SK-N-SH (cell line): ENCODE results near the gene ZNF407. TPM values are rescaled to one million over a fixed set of nuclear protein-coding genes. Genes with fewer than 3 reads are reported as not detected.

Experiments
- CTCF ChIA-PET: fragments of 300-600, 350-600 bp; formaldehyde crosslinking; extraction: SDS; loops from one replicate; lab custom pipeline; 2021; lab: Yijun Ruan, JAX
- POLR2A ChIA-PET: fragments of 350-600 bp; sonication (Branson Sonifier 250); formaldehyde crosslinking; extraction: SDS; loops from one replicate; lab custom pipeline; 2020; ENCODE audit warnings: antibody characterized with exemption, inconsistent platforms; lab: Yijun Ruan, JAX
- DNase-seq: peaks from one replicate; pipeline ENCODE4 v3.0.0; 2012
- H2AFZ ChIP-seq: fragments of 200-600 bp; sonication (generic); 2 replicates; pipeline ENCODE4 v1.8.1; 2016; ENCODE audit warnings: antibody characterized with exemption, mild to moderate bottlenecking, low read depth
- H3F3A ChIP-seq: fragments of 200-600 bp; sonication (generic); replicated peaks from 2 replicates; pipeline ENCODE3; 2016; ENCODE audit warnings: antibody characterized with exemption, mild to moderate bottlenecking; ENCODE audit not compliant: insufficient read depth
- H3K27ac ChIP-seq, 2 experiments: fragments of 200-500 bp in 1 of 2; fragments of 200-600 bp in 1 of 2; sonication (Bioruptor generic) in 1 of 2; sonication (generic), shearing (Covaris generic) in 1 of 2; 2 replicates each; pipeline versions ENCODE4 v1.5.1 to v1.6.1; 2014 to 2016; ENCODE audit warnings: low read depth in 2 of 2, inconsistent platforms in 1 of 2, low read length in 1 of 2, mild to moderate bottlenecking in 1 of 2, mixed read lengths in 1 of 2
- H3K27me3 ChIP-seq: fragments of 200-600 bp; sonication (generic), shearing (Covaris generic); 2 replicates; pipeline ENCODE4 v1.6.1; 2016; ENCODE audit warnings: mixed run types; ENCODE audit not compliant: insufficient read depth
- H3K36me3 ChIP-seq, 2 experiments: fragments of 200-500 bp in 1 of 2; fragments of 200-600 bp in 1 of 2; sonication (Bioruptor generic) in 1 of 2; sonication (generic) in 1 of 2; replicated peaks in 1 of 2; 2 replicates each; pipeline versions ENCODE3 to v1.5.1; 2014 to 2016; ENCODE audit warnings: low read length in 1 of 2, mild to moderate bottlenecking in 1 of 2; ENCODE audit not compliant: insufficient read depth in 2 of 2, control insufficient read depth in 1 of 2
- H3K4me1 ChIP-seq, 2 experiments: fragments of 200-500 bp in 1 of 2; fragments of 200-600 bp in 1 of 2; sonication (Bioruptor generic) in 1 of 2; sonication (generic), shearing (Covaris generic) in 1 of 2; 2 replicates each; pipeline versions ENCODE4 v1.5.1 to v1.6.1; 2014 to 2016; ENCODE audit warnings: low read depth in 1 of 2, low read length in 1 of 2, mixed run types in 1 of 2; ENCODE audit not compliant: insufficient read depth in 2 of 2, control insufficient read depth in 1 of 2
- H3K4me2 ChIP-seq: fragments of 200-600 bp; sonication (generic), shearing (Covaris generic); 2 replicates; pipeline ENCODE4 v1.6.1; 2017; ENCODE audit warnings: mixed run types
- H3K4me3 ChIP-seq, 2 experiments: fragments of 200-500 bp in 1 of 2; fragments of 200-600 bp in 1 of 2; sonication (Bioruptor generic) in 1 of 2; sonication (generic), shearing (Covaris generic) in 1 of 2; 2 replicates each; pipeline versions ENCODE4 v1.5.1 to v1.8.1; 2014 to 2016; ENCODE audit warnings: low read depth in 2 of 2, inconsistent platforms in 1 of 2, low read length in 1 of 2, mild to moderate bottlenecking in 1 of 2, mixed read lengths in 1 of 2, moderate library complexity in 1 of 2
- H3K79me2 ChIP-seq: fragments of 200-600 bp; sonication (generic); 2 replicates; pipeline ENCODE4 v1.8.1; 2017; ENCODE audit warnings: mild to moderate bottlenecking; ENCODE audit not compliant: insufficient read depth
- H3K9ac ChIP-seq: fragments of 200-600 bp; sonication (generic); 2 replicates; pipeline ENCODE4 v1.6.1; 2017; ENCODE audit warnings: mixed run types
- H3K9me2 ChIP-seq: fragments of 200-600 bp; sonication (generic); 2 replicates; pipeline ENCODE4 v1.6.1; 2017; ENCODE audit warnings: mixed run types
- H3K9me3 ChIP-seq: fragments of 200-600 bp; sonication (generic); 2 replicates; pipeline ENCODE4 v1.6.1; 2017; ENCODE audit warnings: mixed run types, mild to moderate bottlenecking, moderate library complexity
- H4K20me1 ChIP-seq: fragments of 200-600 bp; sonication (generic); 2 replicates; pipeline ENCODE4 v1.6.1; 2017; ENCODE audit warnings: mild to moderate bottlenecking, mixed run types; ENCODE audit not compliant: insufficient read depth
- CHD2 ChIP-seq: fragments of 150-350 bp; IDR thresholded peaks from 2 replicates; pipeline ENCODE4 v1.6.1; 2018; ENCODE audit warnings: low read length; ENCODE audit not compliant: partially characterized antibody
- ELF1 ChIP-seq: IDR thresholded peaks from 2 replicates; pipeline ENCODE4 v1.4.0; 2012
- EZH2phosphoT487 ChIP-seq: fragments of 200-600 bp; sonication (generic); IDR thresholded peaks from 2 replicates; pipeline ENCODE4 v1.6.1; 2017; ENCODE audit warnings: low read depth, mixed run types, mild to moderate bottlenecking, antibody characterized with exemption, moderate library complexity, borderline replicate concordance
- FOSL2 ChIP-seq: IDR thresholded peaks from 2 replicates; pipeline ENCODE4 v1.4.0; 2012; ENCODE audit warnings: low read depth, mild to moderate bottlenecking, moderate library complexity, borderline replicate concordance
- FOXJ3 ChIP-seq: sonication (generic); formaldehyde crosslinking; IDR thresholded peaks from 2 replicates; pipeline ENCODE4 v1.5.1; 2020; ENCODE audit warnings: mild to moderate bottlenecking, missing genetic modification reagents
- GABPA ChIP-seq: IDR thresholded peaks from 2 replicates; pipeline ENCODE4 v1.4.0; 2012; ENCODE audit warnings: low read depth, mild to moderate bottlenecking
- GATA2 ChIP-seq: sonication (generic); formaldehyde crosslinking; IDR thresholded peaks from 2 replicates; pipeline ENCODE4 v1.5.0; 2020; ENCODE audit warnings: mild to moderate bottlenecking, missing genetic modification reagents
- JUND ChIP-seq: IDR thresholded peaks from 2 replicates; pipeline ENCODE4 v1.4.0; 2012
- MEF2A ChIP-seq: IDR thresholded peaks from 2 replicates; pipeline ENCODE4 v1.4.0; 2012; ENCODE audit warnings: low read depth, borderline replicate concordance
- MXI1 ChIP-seq: IDR thresholded peaks from 2 replicates; pipeline ENCODE4 v1.6.1; 2012; ENCODE audit warnings: mild to moderate bottlenecking, low read depth, low read length, improper control_type of control experiment
- RAD21 ChIP-seq: IDR thresholded peaks from 2 replicates; pipeline ENCODE4 v1.6.1; 2012; ENCODE audit warnings: mild to moderate bottlenecking, low read length
- RFX5 ChIP-seq: IDR thresholded peaks from 2 replicates; pipeline ENCODE4 v1.6.1; 2012; ENCODE audit warnings: mild to moderate bottlenecking, improper control_type of control experiment, low read length
- SIN3A ChIP-seq: IDR thresholded peaks from 2 replicates; pipeline ENCODE4 v1.6.1; 2012; ENCODE audit warnings: low read depth, mild to moderate bottlenecking, low read length, moderate library complexity, borderline replicate concordance
- SMC3 ChIP-seq: IDR thresholded peaks from 2 replicates; pipeline ENCODE4 v1.6.1; 2012; ENCODE audit warnings: low read depth, low read length, improper control_type of control experiment
- USF1 ChIP-seq: IDR thresholded peaks from 2 replicates; pipeline ENCODE4 v1.4.0; 2012; ENCODE audit warnings: low read depth, borderline replicate concordance
- USF2 ChIP-seq: fragments of 150-350 bp; IDR thresholded peaks from 2 replicates; pipeline ENCODE4 v1.6.1; 2017; ENCODE audit warnings: antibody characterized with exemption, low read length, low read depth, borderline replicate concordance
- YY1 ChIP-seq: IDR thresholded peaks from 2 replicates; pipeline ENCODE4 v1.4.0; 2012; ENCODE audit warnings: low read depth, mild to moderate bottlenecking
- ZBTB33 ChIP-seq: IDR thresholded peaks from 2 replicates; pipeline ENCODE4 v1.4.0; 2012; ENCODE audit warnings: low read depth, borderline replicate concordance
- WGBS: methylation state at CpG from one replicate; pipeline ENCODE4 v1.1.6; 2017; ENCODE audit warnings: low lambda C conversion rate; 5-methylcytosine and 5-hydroxymethylcytosine counted together
- polyA plus RNA-seq, 3 experiments: library from polyadenylated mRNA; depleted of rRNA; stranded (reverse); fragments of >200 nt; gene quantifications; 2 replicates each; pipeline ENCODE4 v1.2.3, GENCODE V29; 2012

The ZNF407 gene
- polyA plus RNA-seq, 1 of the 3 experiments (the other 2 are of a cell fraction), result 2.6 TPM

- H3K27me3 ChIP-seq, result no peaks in the 10 kb centered on the region
- CTCF ChIA-PET, result interaction anchor here (1.5 kb wide), 1 partner anchor 1619 kb away, joined by 4 read pairs; no protein-coding TSS in a partner anchor
- H3K4me3 ChIP-seq, result no peak overlapping the region
- no peaks in the 10 kb centered on the region for H3K4me1 ChIP-seq
- TF ChIP-seq GATA2 (CRISPR knock-in tag), result no peak
- no peak for TF ChIP-seq YY1
- no peak for TF ChIP-seq USF2
- no peak for TF ChIP-seq USF1
- TF ChIP-seq ZBTB33, result no peak
- TF ChIP-seq FOSL2, result no peak
- no peak for TF ChIP-seq FOXJ3
- TF ChIP-seq EZH2phosphoT487, result no peak
- no peak for TF ChIP-seq RFX5
- no peak overlapping the region for H2AFZ ChIP-seq
- no peak overlapping the region for H3K4me2 ChIP-seq
- no peaks in the 10 kb centered on the region for H3F3A ChIP-seq
- WGBS, result 96% methylated on average over 3 of the region's 3 CpGs
- H3K79me2 ChIP-seq, result no peaks in the 10 kb centered on the region
- no peak for DNase-seq
- no peak overlapping the region for H3K27ac ChIP-seq
- no peaks in the 10 kb centered on the region for H3K9me2 ChIP-seq
- no peaks in the 10 kb centered on the region for H4K20me1 ChIP-seq
- H3K9me3 ChIP-seq, result no peaks in the 10 kb centered on the region
- POLR2A ChIA-PET, result no interaction called here
- H3K36me3 ChIP-seq, result peaks cover 4 to 16% of the 10 kb centered on the region in 2 experiments
- no peak overlapping the region for H3K9ac ChIP-seq
These were observed 40.5 kb downstream of the ZNF407 start for GRCh38 chr18:74638210-74638609.

GRCh38 chr18:74644713-74645112 is 47.0 kb downstream of the ZNF407 start:
- Histone ChIP-seq H3K79me2 (no peaks in the 10 kb centered on the region), H3K9ac (no peak overlapping the region)
- no peak for DNase-seq
- TF ChIP-seq USF1 (no peak), SIN3A (no peak), RAD21 (no peak), CHD2 (no peak), JUND (no peak), RFX5 (no peak), MXI1 (no peak), GABPA (no peak), SMC3 (no peak), ELF1 (no peak), MEF2A (no peak)
- TF ChIP-seq, all 33 proteins: peak for 0
- Histone ChIP-seq H4K20me1 (no peaks in the 10 kb centered on the region), H3K4me1 (no peaks in the 10 kb centered on the region), H3K9me3 (no peaks in the 10 kb centered on the region), H3K4me2 (0 out of 2 replicates have a peak overlapping the region, but pooled peaks have one; percentile 48), H3F3A (no peaks in the 10 kb centered on the region), H2AFZ (no peak overlapping the region), H3K4me3 (no peak overlapping the region), H3K36me3 (peaks cover 0 to 2% of the 10 kb centered on the region in 2 experiments), H3K27me3 (no peaks in the 10 kb centered on the region), H3K9me2 (no peaks in the 10 kb centered on the region), H3K27ac (no peak overlapping the region)
- POLR2A ChIA-PET, result no interaction called here
- CTCF ChIA-PET, result interaction anchor here (2.0 kb wide), 1 partner anchor 9 kb away, joined by 6 read pairs; no protein-coding TSS in a partner anchor
